A673 (cell line): ENCODE results near the gene ZC3H7B. TPM values are rescaled to one million over a fixed set of nuclear protein-coding genes. Genes with fewer than 3 reads are reported as not detected.

ENCODE experiments used
- BruUV-seq: library from RNA; stranded (reverse); fragments of 400-500 nt; replicated peaks from 2 replicates; lab custom pipeline; 2021; lab: Mats Ljungman, UMichigan
- CTCF ChIA-PET: fragments of 300-600 bp; sonication (Branson Sonifier 250); formaldehyde crosslinking; loops from one replicate; lab custom pipeline; 2022; ENCODE audit warnings: antibody characterized with exemption; lab: Charles Lee
- POLR2A ChIA-PET: fragments of 300-600 bp; sonication (Branson Sonifier 250); formaldehyde crosslinking; loops from one replicate; lab custom pipeline; 2022; ENCODE audit warnings: antibody characterized with exemption; ENCODE audit not compliant: low non-redundant PET; lab: Charles Lee
- DNase-seq: peaks from one replicate; pipeline ENCODE4 v3.0.0-alpha.2; 2015; ENCODE audit warnings: low spot score
- H3K27ac ChIP-seq: fragments of 200-600 bp; sonication (generic); 2 replicates; pipeline ENCODE4 v1.5.1; 2016; ENCODE audit warnings: mixed run types, low read depth, mild to moderate bottlenecking, mixed read lengths, antibody characterized with exemption, low read length; ENCODE audit not compliant: poor library complexity, severe bottlenecking
- H3K27me3 ChIP-seq: fragments of 200-600 bp; sonication (generic); replicated peaks from 2 replicates; pipeline ENCODE4 v1.6.1; 2017; ENCODE audit warnings: mixed run types, low read depth, mild to moderate bottlenecking, mixed read lengths, antibody characterized with exemption, low read length; ENCODE audit not compliant: insufficient read depth, poor library complexity
- H3K36me3 ChIP-seq: fragments of 200-600 bp; sonication (generic); 2 replicates; pipeline ENCODE4 v1.6.1; 2016; ENCODE audit warnings: mixed run types, mild to moderate bottlenecking, mixed read lengths, antibody characterized with exemption, low read length; ENCODE audit not compliant: insufficient read depth, poor library complexity, severe bottlenecking
- H3K4me1 ChIP-seq: fragments of 200-600 bp; sonication (generic); 2 replicates; pipeline ENCODE4 v1.6.1; 2017; ENCODE audit warnings: mixed run types, mild to moderate bottlenecking, mixed read lengths, antibody characterized with exemption, low read length; ENCODE audit not compliant: insufficient read depth, poor library complexity, severe bottlenecking
- H3K4me3 ChIP-seq: fragments of 200-600 bp; sonication (generic); 2 replicates; pipeline ENCODE4 v1.5.1; 2016; ENCODE audit warnings: low read depth, mixed run types, mild to moderate bottlenecking, mixed read lengths, low read length; ENCODE audit not compliant: poor library complexity, severe bottlenecking
- H3K9me3 ChIP-seq: fragments of 200-600 bp; sonication (generic); 2 replicates; pipeline ENCODE4 v1.6.1; 2016; ENCODE audit warnings: mixed run types, low read depth, mild to moderate bottlenecking, mixed read lengths, antibody characterized with exemption, low read length; ENCODE audit not compliant: poor library complexity, severe bottlenecking
- EZH2 ChIP-seq: fragments of 200-600 bp; sonication (generic); IDR thresholded peaks from 2 replicates; pipeline ENCODE4 v1.6.1; 2017; ENCODE audit warnings: borderline replicate concordance, low read depth, mild to moderate bottlenecking, mixed read lengths, antibody characterized with exemption, low read length; ENCODE audit not compliant: poor library complexity, severe bottlenecking
- intact Hi-C: fragments of 100-400 bp; cut with micrococcal nuclease; formaldehyde crosslinking; loops from one replicate; pipeline ENCODE4 v1.10.0; 2022; ENCODE audit not compliant: unreplicated experiment
- total RNA-seq: library from RNA; stranded (reverse); gene quantifications from 2 replicates; pipeline ENCODE4 v1.2.3, GENCODE V29; 2021
- TF ChIP-seq, protein P1 (sequence below): fragments of 300-800, 200-600 bp; sonication (generic); conservative IDR thresholded peaks from 2 replicates; pipeline ENCODE4 v1.5.1; 2017; ENCODE audit warnings: low read depth, mild to moderate bottlenecking, antibody characterized with exemption, low read length, moderate library complexity, mixed read lengths

The ZC3H7B gene
- total RNA-seq, 1 experiment from 2014 or later, result 90.4 TPM

DNA sequence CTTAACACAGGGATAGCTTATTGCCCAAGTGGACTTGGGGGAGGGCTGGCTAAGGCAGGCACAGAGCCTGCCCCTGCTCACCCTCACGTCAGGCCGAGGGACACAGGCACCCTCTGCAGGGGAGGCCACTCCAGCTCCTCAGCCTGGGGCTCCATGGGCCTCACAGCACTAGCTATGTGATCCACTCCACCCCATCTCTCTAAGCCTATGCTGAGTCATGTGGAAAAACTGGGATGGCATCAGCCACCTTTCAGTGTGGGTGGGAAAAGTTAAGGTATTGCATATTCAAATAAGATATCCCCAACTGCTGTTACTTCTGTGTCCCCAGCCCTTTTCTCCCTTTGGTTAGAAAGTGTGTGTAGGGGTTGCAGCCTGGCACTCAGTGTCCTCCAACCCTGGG lies 37.6 kb upstream of the ZC3H7B start:
- intact Hi-C loops, result no loop called here
- Histone ChIP-seq H3K4me1 (no peaks in the 10 kb centered on the region), H3K36me3 (peaks cover 91% of the 10 kb centered on the region), H3K27me3 (no peaks in the 10 kb centered on the region), H3K9me3 (no peaks in the 10 kb centered on the region), H3K4me3 (no peak overlapping the region), H3K27ac (peak overlapping the region; percentile 47)
- BruUV-seq, result no TSS peak
- TF ChIP-seq, protein P1, sequence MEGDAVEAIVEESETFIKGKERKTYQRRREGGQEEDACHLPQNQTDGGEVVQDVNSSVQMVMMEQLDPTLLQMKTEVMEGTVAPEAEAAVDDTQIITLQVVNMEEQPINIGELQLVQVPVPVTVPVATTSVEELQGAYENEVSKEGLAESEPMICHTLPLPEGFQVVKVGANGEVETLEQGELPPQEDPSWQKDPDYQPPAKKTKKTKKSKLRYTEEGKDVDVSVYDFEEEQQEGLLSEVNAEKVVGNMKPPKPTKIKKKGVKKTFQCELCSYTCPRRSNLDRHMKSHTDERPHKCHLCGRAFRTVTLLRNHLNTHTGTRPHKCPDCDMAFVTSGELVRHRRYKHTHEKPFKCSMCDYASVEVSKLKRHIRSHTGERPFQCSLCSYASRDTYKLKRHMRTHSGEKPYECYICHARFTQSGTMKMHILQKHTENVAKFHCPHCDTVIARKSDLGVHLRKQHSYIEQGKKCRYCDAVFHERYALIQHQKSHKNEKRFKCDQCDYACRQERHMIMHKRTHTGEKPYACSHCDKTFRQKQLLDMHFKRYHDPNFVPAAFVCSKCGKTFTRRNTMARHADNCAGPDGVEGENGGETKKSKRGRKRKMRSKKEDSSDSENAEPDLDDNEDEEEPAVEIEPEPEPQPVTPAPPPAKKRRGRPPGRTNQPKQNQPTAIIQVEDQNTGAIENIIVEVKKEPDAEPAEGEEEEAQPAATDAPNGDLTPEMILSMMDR, result no peak
- no peak for TF ChIP-seq EZH2
- ChIA-PET POLR2A (no interaction called here), CTCF (no interaction called here)
- no peak for DNase-seq

GRCh38 chr22:41264408-41264941 lies 36.9 kb upstream of the ZC3H7B start:
- intact Hi-C loops, result no loop called here
- Histone ChIP-seq H3K4me3 (no peak overlapping the region), H3K9me3 (no peaks in the 10 kb centered on the region), H3K36me3 (peaks cover 91% of the 10 kb centered on the region), H3K27me3 (no peaks in the 10 kb centered on the region), H3K27ac (no peak overlapping the region), H3K4me1 (no peaks in the 10 kb centered on the region)
- POLR2A ChIA-PET, result no interaction called here
- BruUV-seq, result no TSS peak
- no peak for DNase-seq
- CTCF ChIA-PET, result no interaction called here
- TF ChIP-seq EZH2, result no peak
- TF ChIP-seq, protein P1, result no peak

GRCh38 chr22:41267958-41268357 lies 33.4 kb upstream of the ZC3H7B start:
- H3K27ac ChIP-seq, result no peak overlapping the region
- no peak overlapping the region for H3K4me3 ChIP-seq
- ChIA-PET CTCF (no interaction called here), POLR2A (no interaction called here)
- intact Hi-C loops, result no loop called here
- TF ChIP-seq, protein P1, result no peak
- TF ChIP-seq EZH2, result no peak
- no peaks in the 10 kb centered on the region for H3K27me3 ChIP-seq
- H3K4me1 ChIP-seq, result no peaks in the 10 kb centered on the region
- no peak for DNase-seq
- H3K36me3 ChIP-seq, result peaks cover 86% of the 10 kb centered on the region
- BruUV-seq, result no TSS peak
- no peaks in the 10 kb centered on the region for H3K9me3 ChIP-seq
